H1 (cell line): ENCODE results near the gene PDZD4. TPM values are rescaled to one million over a fixed set of nuclear protein-coding genes. Genes with fewer than 3 reads are reported as not detected.

Source experiments
- CTCF ChIA-PET: fragments of 300-600 bp; sonication (Branson Sonifier 250); formaldehyde crosslinking; loops from one replicate; lab custom pipeline; 2021; ENCODE audit not compliant: partially characterized antibody; lab: Charles Lee
- POLR2A ChIA-PET: fragments of 300-600 bp; sonication (Branson Sonifier 250); formaldehyde crosslinking; loops from one replicate; lab custom pipeline; 2021; ENCODE audit warnings: inconsistent platforms; ENCODE audit not compliant: partially characterized antibody; lab: Charles Lee
- DNase-seq, 2 experiments: peaks; one replicate each; pipeline versions ENCODE4 v3.0.0 to v3.0.0-alpha.2; 2010 to 2022; ENCODE audit warnings: low spot score in 2 of 2, low read depth in 1 of 2, mixed read lengths in 1 of 2
- FAIRE-seq: peaks from 2 replicates; lab custom pipeline; 2011; peaks lifted over from hg19 to GRCh38; lab: Jason Lieb, UNC
- H2AFZ ChIP-seq: 2 replicates; pipeline ENCODE4 v1.8.1; 2012; ENCODE audit warnings: low read length, inconsistent platforms
- H2AK5ac ChIP-seq: 2 replicates; pipeline ENCODE4 v1.6.1; 2013; ENCODE audit warnings: low read depth, low read length
- H2BK120ac ChIP-seq: replicated peaks from 2 replicates; pipeline ENCODE3; 2013; ENCODE audit warnings: low read depth, low read length, inconsistent platforms
- H2BK12ac ChIP-seq: 2 replicates; pipeline ENCODE4 v1.6.1; 2013; ENCODE audit warnings: low read depth, low read length
- H2BK15ac ChIP-seq: 2 replicates; pipeline ENCODE4 v1.6.1; 2013; ENCODE audit warnings: low read length
- H2BK20ac ChIP-seq: 2 replicates; pipeline ENCODE4 v1.6.1; 2013; ENCODE audit warnings: low read length
- H2BK5ac ChIP-seq: 2 replicates; pipeline ENCODE4 v1.6.1; 2013; ENCODE audit warnings: low read depth, low read length
- H3K14ac ChIP-seq: 2 replicates; pipeline ENCODE4 v1.6.1; 2013; ENCODE audit warnings: inconsistent platforms; ENCODE audit not compliant: insufficient read length
- H3K18ac ChIP-seq: 2 replicates; pipeline ENCODE4 v1.6.1; 2013; ENCODE audit warnings: low read length; ENCODE audit errors: extremely low read depth
- H3K23ac ChIP-seq: 2 replicates; pipeline ENCODE4 v1.6.1; 2013; ENCODE audit warnings: inconsistent platforms; ENCODE audit not compliant: insufficient read length
- H3K23me2 ChIP-seq: 2 replicates; pipeline ENCODE4 v1.6.1; 2013; ENCODE audit warnings: low read depth, low read length
- H3K27ac ChIP-seq: 2 replicates; pipeline ENCODE4 v1.6.1; 2011; ENCODE audit warnings: low read depth, low read length, inconsistent platforms
- H3K27me3 ChIP-seq, 4 experiments: replicated peaks in 1 of 4; 1 replicate in 1 of 4; 2 replicates in 3 of 4; pipeline versions ENCODE4 v1.6.1 to v1.8.1; 2011 to 2013; ENCODE audit warnings: low read length in 3 of 4, mild to moderate bottlenecking in 3 of 4, inconsistent platforms in 2 of 4, mixed read lengths in 2 of 4, moderate library complexity in 1 of 4; ENCODE audit not compliant: control insufficient read depth in 3 of 4, insufficient read depth in 3 of 4; ENCODE audit errors: extremely low read depth in 1 of 4
- H3K36me3 ChIP-seq, 4 experiments: 2 replicates each; pipeline versions ENCODE4 v1.6.1 to v1.8.1; 2011 to 2013; ENCODE audit warnings: mild to moderate bottlenecking in 4 of 4, low read length in 3 of 4, moderate library complexity in 2 of 4, control low read depth in 1 of 4, inconsistent platforms in 1 of 4; ENCODE audit not compliant: insufficient read depth in 4 of 4, control insufficient read depth in 2 of 4
- H3K4ac ChIP-seq: replicated peaks from 2 replicates; pipeline ENCODE3; 2013; ENCODE audit warnings: low read length, low read depth, mixed read lengths, inconsistent platforms; ENCODE audit not compliant: insufficient read length
- H3K4me1 ChIP-seq, 4 experiments: replicated peaks in 1 of 4; 1 replicate in 1 of 4; 2 replicates in 3 of 4; pipeline versions ENCODE4 v1.6.1 to v1.8.1; 2011 to 2013; ENCODE audit warnings: low read length in 3 of 4, inconsistent platforms in 2 of 4, mixed read lengths in 1 of 4; ENCODE audit not compliant: insufficient read depth in 4 of 4, control insufficient read depth in 3 of 4
- H3K4me2 ChIP-seq, 2 experiments: 2 replicates each; pipeline versions ENCODE4 v1.6.1 to v1.8.1; 2011 to 2013; ENCODE audit warnings: low read depth in 2 of 2, low read length in 2 of 2, control low read depth in 1 of 2, inconsistent platforms in 1 of 2, mild to moderate bottlenecking in 1 of 2; ENCODE audit not compliant: insufficient read depth in 1 of 2
- H3K4me3 ChIP-seq, 4 experiments: fragments of 200-600, 300-600 bp in 1 of 4; sonication (generic), shearing (Covaris generic), sonication (Bioruptor Twin) in 1 of 4; 2 replicates each; pipeline versions ENCODE4 v1.5.1 to v1.8.1; 2011 to 2016; ENCODE audit warnings: low read length in 4 of 4, low read depth in 3 of 4, control low read depth in 2 of 4, inconsistent platforms in 2 of 4, mild to moderate bottlenecking in 2 of 4, mixed read lengths in 1 of 4, moderate library complexity in 1 of 4; ENCODE audit not compliant: insufficient read depth in 2 of 4; ENCODE audit errors: extremely low read depth in 1 of 4
- H3K56ac ChIP-seq: replicated peaks from 2 replicates; pipeline ENCODE3; 2013; ENCODE audit warnings: low read depth, mild to moderate bottlenecking, mixed read lengths, low read length, inconsistent platforms; ENCODE audit not compliant: insufficient read length
- H3K79me1 ChIP-seq: 2 replicates; pipeline ENCODE4 v1.6.1; 2013; ENCODE audit warnings: low read depth, low read length, control low read depth
- H3K79me2 ChIP-seq, 2 experiments: 2 replicates each; pipeline versions ENCODE4 v1.6.1 to v1.8.1; 2012 to 2013; ENCODE audit warnings: low read length in 2 of 2, mild to moderate bottlenecking in 2 of 2, inconsistent platforms in 1 of 2; ENCODE audit not compliant: insufficient read depth in 2 of 2, control insufficient read depth in 1 of 2
- H3K9ac ChIP-seq, 4 experiments: replicated peaks in 1 of 4; 1 replicate in 1 of 4; 2 replicates in 3 of 4; pipeline versions ENCODE4 v1.6.1 to v1.8.1; 2011 to 2013; ENCODE audit warnings: low read depth in 3 of 4, low read length in 3 of 4, control low read depth in 2 of 4, mild to moderate bottlenecking in 2 of 4, moderate library complexity in 2 of 4, inconsistent platforms in 1 of 4; ENCODE audit errors: extremely low read depth in 1 of 4
- H3K9me3 ChIP-seq, 2 experiments: 2 replicates each; pipeline versions ENCODE4 v1.6.1 to v1.8.1; 2012 to 2013; ENCODE audit warnings: mild to moderate bottlenecking in 2 of 2, moderate library complexity in 2 of 2, control low read depth in 1 of 2, inconsistent platforms in 1 of 2, low read depth in 1 of 2, low read length in 1 of 2, mixed read lengths in 1 of 2; ENCODE audit not compliant: insufficient read depth in 2 of 2
- H4K20me1 ChIP-seq, 2 experiments: replicated peaks in 1 of 2; 2 replicates each; pipeline versions ENCODE3 to v1.8.1; 2011 to 2013; ENCODE audit warnings: inconsistent platforms in 2 of 2, low read length in 2 of 2, mild to moderate bottlenecking in 1 of 2; ENCODE audit not compliant: insufficient read depth in 2 of 2, control insufficient read depth in 1 of 2
- H4K5ac ChIP-seq: 2 replicates; pipeline ENCODE4 v1.6.1; 2013; ENCODE audit warnings: low read length, low read depth, mixed read lengths, inconsistent platforms; ENCODE audit not compliant: insufficient read length
- H4K8ac ChIP-seq: 2 replicates; pipeline ENCODE4 v1.8.0; 2013; ENCODE audit warnings: mild to moderate bottlenecking, moderate library complexity, low read length, inconsistent platforms; ENCODE audit not compliant: insufficient read depth; ENCODE audit errors: extremely low read depth
- H4K91ac ChIP-seq: replicated peaks from 2 replicates; pipeline ENCODE3; 2013; ENCODE audit warnings: low read length, mixed read lengths, inconsistent platforms; ENCODE audit not compliant: insufficient read length
- ATF3 ChIP-seq: IDR thresholded peaks from 2 replicates; pipeline ENCODE4 v1.6.1; 2011; ENCODE audit warnings: low read depth, mild to moderate bottlenecking, low read length; ENCODE audit not compliant: insufficient read depth
- BACH1 ChIP-seq: IDR thresholded peaks from 2 replicates; pipeline ENCODE4 v1.6.1; 2012; ENCODE audit warnings: low read length, improper control_type of control experiment
- CBX8 ChIP-seq: fragments of 300-800, 300-1000 bp; sonication (generic); IDR thresholded peaks from 2 replicates; pipeline ENCODE4 v1.7.1; 2016; ENCODE audit warnings: low read depth, low read length, borderline replicate concordance
- CTCF ChIP-seq, 3 experiments: IDR thresholded peaks; 1 replicate in 2 of 3; 2 replicates in 1 of 3; pipeline versions ENCODE4 v1.5.1 to v1.6.1; 2011; ENCODE audit warnings: low read length in 3 of 3, mild to moderate bottlenecking in 3 of 3, inconsistent platforms in 2 of 3, low read depth in 1 of 3, moderate library complexity in 1 of 3; ENCODE audit not compliant: insufficient read depth in 1 of 3; ENCODE audit errors: control extremely low read depth in 1 of 3
- HDAC2 ChIP-seq, 2 experiments: fragments of 300-600 bp in 1 of 2; sonication (generic) in 1 of 2; IDR thresholded peaks; 2 replicates each; pipeline ENCODE4 v1.6.1; 2011 to 2012; ENCODE audit warnings: low read depth in 2 of 2, low read length in 2 of 2, mild to moderate bottlenecking in 2 of 2, moderate library complexity in 2 of 2, borderline replicate concordance in 1 of 2, inconsistent platforms in 1 of 2
- JUN ChIP-seq: IDR thresholded peaks from 2 replicates; pipeline ENCODE4 v1.6.1; 2011; ENCODE audit warnings: low read depth, mild to moderate bottlenecking, improper control_type of control experiment, low read length
- SAP30 ChIP-seq: fragments of 300-600 bp; sonication (generic); IDR thresholded peaks from 2 replicates; pipeline ENCODE4 v1.7.1; 2012; ENCODE audit warnings: low read length, moderate library complexity, mild to moderate bottlenecking, inconsistent platforms; ENCODE audit not compliant: insufficient read depth, insufficient replicate concordance
- TAF7 ChIP-seq: optimal IDR thresholded peaks from 2 replicates; pipeline ENCODE3; 2011; ENCODE audit warnings: low read depth, mild to moderate bottlenecking, inconsistent platforms, low read length, moderate library complexity, borderline replicate concordance
- TBP ChIP-seq: IDR thresholded peaks from 2 replicates; pipeline ENCODE4 v1.6.1; 2011; ENCODE audit warnings: low read depth, low read length, improper control_type of control experiment
- TEAD4 ChIP-seq: IDR thresholded peaks from 2 replicates; pipeline ENCODE4 v1.6.1; 2012; ENCODE audit warnings: low read depth, low read length, inconsistent platforms, mixed read lengths
- WGBS, 2 experiments: shearing (Covaris generic) in 1 of 2; methylation state at CpG; one replicate each; pipeline versions ENCODE4 v1.1.6 to v1.1.7; 2013 to 2015; ENCODE audit warnings: low lambda C conversion rate in 2 of 2, mixed read lengths in 2 of 2, inconsistent platforms in 1 of 2, low coverage in 1 of 2, missing lambda C conversion rate in 1 of 2; ENCODE audit not compliant: insufficient replicate concordance in 2 of 2, insufficient coverage in 1 of 2, insufficient read length in 1 of 2; ENCODE audit errors: extremely low coverage in 1 of 2, missing lambda C conversion rate in 1 of 2; 5-methylcytosine and 5-hydroxymethylcytosine counted together
- polyA plus RNA-seq, 7 experiments: library from polyadenylated mRNA; depleted of rRNA in 3 of 7; stranded (reverse) in 5 of 7; unstranded in 2 of 7; fragments of >200 nt in 5 of 7; fragments of 200-250 nt in 2 of 7; gene quantifications; 1 replicate in 5 of 7; 2 replicates in 1 of 7; 4 replicates in 1 of 7; pipeline versions ENCODE4 v1.2.1 to v1.2.3, GENCODE V29; 2011 to 2013; ENCODE audit warnings: missing spikeins in 2 of 7, mixed read lengths in 2 of 7
- total RNA-seq: library from RNA; stranded (reverse); fragmentation: NEBNext Ultra II Directional; extraction: Animal tissue kit (Norgen Biotek cat#: 25700); gene quantifications from 2 replicates; pipeline ENCODE4 v1.2.1, GENCODE V29; 2021

Gene PDZD4
- total and polyA plus RNA-seq, 2 of the 8 experiments (the other 6 are each of a cell fraction or from before 2014, with no cell fraction given): 45.8 to 169 TPM

GRCh38 chrX:153867671-153868070 lies 37.3 kb upstream of the PDZD4 start:
- WGBS, 2 experiments: 100% methylated on average over 9 of the region's 13 CpGs; no CpG with 5 or more reads in 1 of the 2 experiments
- Histone ChIP-seq H2AK5ac (no peak overlapping the region), H3K9ac (no peak overlapping the region), H2BK20ac (no peak overlapping the region), H3K4me1 (peaks cover 0 to 11% (median 0%) of the 10 kb centered on the region in 4 experiments; a peak in 2 of 7 replicates), H3K27me3 (no peaks in the 10 kb centered on the region), H3K79me2 (no peaks in the 10 kb centered on the region), H3K18ac (no peak overlapping the region), H2AFZ (no peak overlapping the region), H3K36me3 (peaks cover 0 to 22% (median under 1%) of the 10 kb centered on the region in 4 experiments; a peak in 1 of 8 replicates), H2BK15ac (no peak overlapping the region), H3K4me2 (no peak overlapping the region), H2BK12ac (no peak overlapping the region), H3K4ac (no peak overlapping the region), H3K9me3 (no peaks in the 10 kb centered on the region), H3K4me3 (no peak overlapping the region), H4K20me1 (no peaks in the 10 kb centered on the region), H3K23me2 (no peaks in the 10 kb centered on the region), H4K8ac (no peak overlapping the region), H2BK120ac (no peak overlapping the region), H3K14ac (no peak overlapping the region), H3K23ac (no peak overlapping the region), H3K79me1 (no peaks in the 10 kb centered on the region), H3K27ac (no peak overlapping the region), H4K5ac (no peak overlapping the region), H4K91ac (no peak overlapping the region), H3K56ac (no peak overlapping the region), H2BK5ac (no peak overlapping the region)
- CTCF ChIA-PET: interaction anchor here (0.6 to 0.7 kb wide), 2 partner anchors 11 to 147 kb away, joined by 3 read pairs; no protein-coding TSS in a partner anchor
- FAIRE-seq (no peak), DNase-seq (no peak)
- POLR2A ChIA-PET: interaction anchor here (1.0 kb wide), 1 partner anchor 11 kb away, joined by 3 read pairs; no protein-coding TSS in a partner anchor
- no peak for TF ChIP-seq CTCF (IDR thresholded peaks at IDR 0.05; ENCODE audit: control extremely low read depth in 1 of 3, insufficient read depth in 1 of 3, low read depth in 1 of 3, low read length in 3 of 3)
- no peak for TF ChIP-seq CBX8
- TF ChIP-seq BACH1: no peak
- no peak for TF ChIP-seq TAF7
- TF ChIP-seq JUN: no peak
- TF ChIP-seq TEAD4: no peak
- TF ChIP-seq ATF3: no peak
- no peak for TF ChIP-seq SAP30
- no peak for TF ChIP-seq TBP
- TF ChIP-seq HDAC2 (IDR thresholded peaks at IDR 0.05; ENCODE audit: borderline replicate concordance in 1 of 2, low read depth in 2 of 2, low read length in 2 of 2): no peak
